Measurements from ENCODE around the gene HIKESHI.

Gene HIKESHI

DNA sequence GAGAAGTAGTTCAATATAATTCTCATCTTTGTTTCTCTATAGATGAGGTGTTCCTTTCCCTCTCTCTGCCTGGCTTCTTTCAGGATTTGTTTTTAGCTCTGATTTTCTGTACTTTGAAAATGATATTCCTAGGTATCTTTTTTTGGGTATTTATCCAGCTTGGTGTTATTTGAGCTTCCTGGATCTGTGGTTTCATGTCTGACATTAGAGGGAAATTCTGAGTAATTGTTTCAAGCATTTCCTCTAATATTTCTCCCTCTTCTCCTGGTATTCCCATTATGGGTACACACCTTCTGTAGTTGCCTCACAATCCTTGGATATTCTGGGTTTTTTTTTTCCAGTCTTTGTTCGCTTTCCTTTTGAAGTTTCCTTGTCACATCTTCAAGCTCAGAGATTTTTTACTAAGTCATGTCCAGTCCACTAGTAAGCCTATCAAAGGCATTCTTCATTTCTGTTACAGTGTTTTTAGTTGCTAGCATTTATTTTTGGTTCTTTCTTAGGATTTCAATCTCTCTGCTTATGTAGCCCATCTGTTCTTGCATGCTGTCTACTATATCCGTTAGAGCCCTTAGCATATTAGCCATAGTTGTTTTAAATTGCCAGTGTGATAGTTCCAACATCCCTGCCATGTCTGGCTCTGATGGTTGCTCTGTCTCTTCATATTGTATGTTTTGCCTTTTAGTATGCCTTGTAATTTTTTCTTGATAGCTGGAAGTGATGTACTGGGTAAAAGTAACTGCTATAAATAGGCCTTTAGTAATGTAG, 78.4 kb downstream of the HIKESHI start:
- ATAC-seq (no peak), DNase-seq (no peak)

DNA sequence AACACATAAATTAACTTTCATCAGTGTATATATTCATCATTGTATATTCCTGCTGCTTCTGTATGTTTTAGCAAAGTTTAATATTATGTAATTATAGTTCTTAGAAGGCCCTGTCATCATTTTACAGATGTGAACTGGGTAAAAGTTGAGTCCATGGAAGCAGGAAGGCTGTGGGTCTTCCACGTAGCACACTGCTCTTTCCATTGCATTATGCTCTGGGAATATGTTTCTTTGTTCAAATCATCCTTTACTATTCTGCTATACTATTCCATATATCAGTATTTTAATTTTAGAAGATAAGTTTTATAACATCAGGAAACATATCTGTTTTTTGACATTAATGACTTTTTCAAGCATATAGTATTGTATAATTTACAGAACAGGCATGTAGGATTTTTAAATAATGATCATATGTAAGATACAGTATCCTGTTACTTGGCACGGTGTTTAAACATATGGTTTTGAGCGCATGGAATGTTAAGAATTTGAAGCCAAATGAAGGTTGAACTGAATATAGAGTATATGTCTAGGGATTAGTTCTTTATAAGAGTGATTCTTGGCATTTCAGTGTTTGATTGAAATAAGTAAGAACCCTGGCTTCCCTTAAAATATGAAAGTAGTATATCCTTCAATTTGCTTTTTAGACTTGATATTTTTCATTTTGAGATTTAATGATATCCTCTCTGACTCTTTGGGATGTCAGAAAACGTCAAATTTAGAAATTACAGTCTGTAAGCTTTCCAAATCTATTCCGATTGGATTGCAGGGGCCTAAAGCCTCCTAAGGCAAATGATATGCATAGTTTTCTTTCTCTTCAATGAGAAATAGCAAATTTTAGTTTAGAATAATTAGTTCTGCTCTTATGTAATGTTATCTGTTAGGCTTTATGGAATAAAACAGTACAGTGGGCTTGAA, 81.3 kb downstream of the HIKESHI start:
- ATAC-seq: no peak
- no peak for DNase-seq

DNA sequence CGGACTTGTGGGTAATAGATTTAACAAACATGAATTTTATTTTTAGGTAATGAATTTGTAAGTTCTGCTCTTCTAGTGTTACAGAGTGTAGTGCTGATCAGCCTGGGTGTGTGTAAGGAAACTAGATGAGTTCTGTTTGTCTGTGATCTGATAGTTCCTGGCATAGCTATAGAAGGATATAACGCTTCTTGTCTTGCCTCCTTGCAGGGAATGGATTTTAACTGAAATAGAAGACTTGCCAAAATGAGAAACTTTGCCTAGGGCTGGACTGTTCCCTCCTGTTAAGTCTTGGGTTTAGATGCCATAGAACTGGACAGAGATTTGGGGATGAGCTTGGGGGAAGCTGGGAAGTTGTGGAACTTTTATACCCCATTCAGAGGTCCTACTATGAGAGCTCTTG, 84.2 kb downstream of the HIKESHI start:
- DNase-seq: no peak
- ATAC-seq: no peak

DNA sequence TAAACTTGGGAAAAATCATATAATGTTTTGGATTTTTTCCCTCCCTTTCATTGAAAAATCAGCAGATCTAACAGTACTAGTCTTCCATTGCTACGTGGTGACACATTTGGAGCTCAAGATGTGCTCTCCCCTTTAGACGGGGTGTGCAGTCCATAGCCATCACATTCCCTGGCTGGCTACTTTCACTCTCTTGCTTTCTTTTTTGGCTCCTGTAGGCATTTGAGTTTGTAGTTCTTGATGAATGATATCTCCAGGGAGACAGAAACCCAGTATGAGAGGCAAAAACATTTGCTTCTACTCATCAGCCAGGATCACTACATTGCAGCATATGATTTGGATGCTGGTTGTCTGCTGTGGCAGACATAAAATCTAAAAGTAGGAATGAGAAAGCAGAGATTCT, 84.7 kb downstream of the HIKESHI start:
- DNase-seq (no peak), ATAC-seq (no peak)

DNA sequence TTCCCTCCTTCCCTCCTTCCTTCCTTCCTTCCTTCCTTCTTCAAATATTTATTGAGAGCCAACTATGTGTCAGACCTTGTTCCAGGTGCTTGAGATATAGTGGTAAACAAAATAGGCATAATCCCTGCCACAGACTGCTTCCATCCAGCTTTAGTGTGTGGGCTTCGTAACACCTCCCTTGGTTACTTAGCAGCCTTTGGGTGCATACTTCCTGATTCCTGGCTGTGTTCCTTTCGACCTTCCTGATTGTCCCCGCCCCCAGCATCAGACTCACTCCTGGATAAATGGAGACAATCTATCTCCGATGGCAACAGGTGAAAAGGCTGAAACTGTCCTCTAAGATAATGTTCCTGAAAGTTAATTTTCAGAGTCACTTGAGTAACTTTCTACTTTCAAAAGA, 86.2 kb downstream of the HIKESHI start:
- no peak for ATAC-seq
- no peak for DNase-seq

DNA sequence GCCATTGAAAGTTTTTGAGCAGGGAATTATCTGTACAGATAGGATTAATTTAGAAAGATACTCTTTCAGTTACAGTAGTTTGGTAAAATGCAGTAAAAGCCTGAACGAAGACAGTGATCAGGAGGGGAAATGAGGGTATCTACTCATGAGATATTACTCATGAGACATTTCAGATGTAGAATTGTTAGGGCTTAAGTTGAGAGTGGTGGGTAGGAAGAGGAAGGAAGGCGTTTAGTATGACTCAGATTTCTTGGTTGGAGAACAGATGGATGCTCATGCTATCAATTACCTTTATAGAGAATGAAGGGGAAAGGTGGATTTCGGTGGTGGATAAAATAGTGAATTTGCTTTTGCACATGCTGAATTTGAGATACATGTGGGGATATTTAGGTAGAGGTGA, 88.4 kb downstream of the HIKESHI start:
- DNase-seq (no peak), ATAC-seq (no peak)

DNA sequence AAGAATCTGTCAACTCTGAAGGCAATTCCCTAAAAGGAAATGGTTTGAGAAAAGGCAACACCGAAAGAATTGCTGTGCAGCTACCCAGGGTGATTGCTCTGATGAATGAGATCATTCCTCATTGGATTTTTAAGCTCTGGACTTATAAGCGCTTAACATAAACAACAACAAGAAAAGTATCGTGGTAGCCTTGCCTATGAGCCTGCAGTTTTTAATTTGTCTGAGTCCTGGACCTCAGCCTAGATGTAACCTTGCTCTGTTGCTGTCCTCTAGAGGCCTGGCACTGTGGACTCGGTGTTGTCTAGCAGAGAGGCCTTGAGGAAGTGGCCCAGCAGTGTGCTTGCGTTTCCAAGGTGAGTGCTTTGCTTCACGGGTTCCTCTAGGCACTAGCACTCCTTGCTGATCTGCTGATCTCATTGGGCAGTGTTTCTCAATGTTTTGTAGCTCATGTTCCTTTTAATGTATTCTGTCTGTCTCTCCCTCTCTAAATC, 93.1 kb downstream of the HIKESHI start:
- ATAC-seq: no peak

More for the DNA sequence above, 93.1 kb downstream of the HIKESHI start:
- DNase-seq: no peak
